HG03159 (cell line): ENCODE data around the gene BMPR2.
"Not testable (repeated sequence)": the region's sequence is repeated elsewhere in the genome, so short reads cannot be mapped to it uniquely, and the experiment has no call there.

ENCODE experiments used
- ATAC-seq: cut with Tn5 transposase; IDR thresholded peaks from one replicate; pipeline ENCODE4 v1.9.1; 2021; ENCODE audit warnings: mild to moderate bottlenecking, moderate library complexity; ENCODE audit not compliant: unreplicated experiment

The BMPR2 gene

GRCh38 chr2:202375609-202376408 lies at the start of gene BMPR2:
Gene BMPR2 (plus strand): TSS chr2:202376327. CDS start chr2:202377475, 1,148 bp downstream.
- peak; percentile 72 for ATAC-seq

GRCh38 chr2:202327858-202328257 lies 48.3 kb upstream of the BMPR2 start:
- ATAC-seq: no peak

GRCh38 chr2:202335791-202336467 lies 40.2 kb upstream of the BMPR2 start:
- no peak for ATAC-seq

- ATAC-seq: no peak
Measured at GRCh38 chr2:202337151-202337550, 39.0 kb upstream of the BMPR2 start.

GRCh38 chr2:202337706-202338346 lies 38.3 kb upstream of the BMPR2 start:
- no peak for ATAC-seq

GRCh38 chr2:202339071-202339870 lies 36.9 kb upstream of the BMPR2 start:
- ATAC-seq: no peak

- no peak for ATAC-seq
Measured at GRCh38 chr2:202344178-202344577, 31.9 kb upstream of the BMPR2 start.

GRCh38 chr2:202346180-202346579 lies 29.9 kb upstream of the BMPR2 start:
- no peak for ATAC-seq

GRCh38 chr2:202353430-202353829 lies 22.7 kb upstream of the BMPR2 start:
- ATAC-seq: no peak

- no peak for ATAC-seq
Measured at GRCh38 chr2:202355993-202356505, 20.1 kb upstream of the BMPR2 start.

- ATAC-seq: not testable (repeated sequence)
Measured at GRCh38 chr2:202358924-202359323, 17.2 kb upstream of the BMPR2 start.

- ATAC-seq: no peak
Measured at GRCh38 chr2:202360646-202361045, 15.5 kb upstream of the BMPR2 start.

- no peak for ATAC-seq
Measured at GRCh38 chr2:202361108-202361507, 15.0 kb upstream of the BMPR2 start.

GRCh38 chr2:202373490-202373889 lies 2.6 kb upstream of the BMPR2 start:
- ATAC-seq: no peak

- not testable (repeated sequence) for ATAC-seq
Measured at GRCh38 chr2:202374383-202374782, 1.7 kb upstream of the BMPR2 start.

GRCh38 chr2:202375033-202375608 lies 1.0 kb upstream of the BMPR2 start:
- ATAC-seq: no peak

- peak; percentile 22 for ATAC-seq
Measured at GRCh38 chr2:202376460-202377206, 506 bp downstream of the BMPR2 start.

GRCh38 chr2:202377207-202377761 lies 1.2 kb downstream of the BMPR2 start:
- ATAC-seq: no peak

GRCh38 chr2:202378001-202378400 lies 1.9 kb downstream of the BMPR2 start:
- no peak for ATAC-seq
